ENCODE results near the gene LRRC4B.

DNA sequence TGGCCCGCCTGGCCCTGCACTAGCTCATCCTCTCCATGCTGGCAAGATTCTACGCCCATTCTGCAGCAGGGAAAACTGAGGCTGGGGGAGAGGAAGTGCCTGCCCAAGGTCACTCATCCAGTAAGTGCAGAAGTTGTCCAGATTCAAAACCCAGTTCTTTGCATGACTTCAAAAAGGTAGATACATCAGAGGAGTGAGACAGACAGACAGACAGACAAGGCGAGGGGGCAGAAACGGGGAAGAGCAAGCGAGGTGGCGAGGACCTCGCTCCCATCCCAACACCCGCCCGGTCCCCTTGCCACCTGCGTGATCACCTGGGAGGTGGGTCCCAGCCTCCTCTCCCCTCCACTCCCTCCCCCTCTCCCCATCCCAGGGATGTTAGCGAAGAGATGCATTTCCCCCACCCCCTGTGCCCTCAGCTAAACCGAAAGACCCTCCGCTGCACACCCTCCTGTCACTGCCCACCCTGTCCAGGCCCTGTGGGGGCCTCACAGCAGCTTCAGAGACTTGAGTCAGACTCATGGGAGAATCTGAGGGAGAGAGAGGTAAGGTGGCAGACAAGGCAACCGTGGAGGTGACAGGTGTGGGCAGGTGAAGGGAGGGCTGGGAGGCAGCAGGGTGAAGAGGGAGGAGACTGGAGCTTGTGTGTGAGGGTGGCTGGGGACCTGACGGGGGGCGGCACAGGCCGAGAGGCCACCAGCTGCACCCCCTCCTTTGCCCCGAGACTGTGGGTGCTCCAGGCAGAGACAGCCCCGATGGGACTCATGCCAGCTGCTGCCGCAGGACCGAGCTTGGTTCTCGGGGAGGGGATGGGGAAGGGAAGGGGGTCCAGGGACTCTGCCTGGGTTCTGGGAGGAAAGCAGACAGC lies 18.9 kb downstream of the LRRC4B start:
- TF ChIP-seq POLR2A (IDR thresholded peaks at IDR 0.05; ENCODE audit: low read depth, low read length) = no peak
- no peak for TF ChIP-seq SMC3 (IDR thresholded peaks at IDR 0.05; ENCODE audit: low read depth, low read length)
- TF ChIP-seq, protein P1, sequence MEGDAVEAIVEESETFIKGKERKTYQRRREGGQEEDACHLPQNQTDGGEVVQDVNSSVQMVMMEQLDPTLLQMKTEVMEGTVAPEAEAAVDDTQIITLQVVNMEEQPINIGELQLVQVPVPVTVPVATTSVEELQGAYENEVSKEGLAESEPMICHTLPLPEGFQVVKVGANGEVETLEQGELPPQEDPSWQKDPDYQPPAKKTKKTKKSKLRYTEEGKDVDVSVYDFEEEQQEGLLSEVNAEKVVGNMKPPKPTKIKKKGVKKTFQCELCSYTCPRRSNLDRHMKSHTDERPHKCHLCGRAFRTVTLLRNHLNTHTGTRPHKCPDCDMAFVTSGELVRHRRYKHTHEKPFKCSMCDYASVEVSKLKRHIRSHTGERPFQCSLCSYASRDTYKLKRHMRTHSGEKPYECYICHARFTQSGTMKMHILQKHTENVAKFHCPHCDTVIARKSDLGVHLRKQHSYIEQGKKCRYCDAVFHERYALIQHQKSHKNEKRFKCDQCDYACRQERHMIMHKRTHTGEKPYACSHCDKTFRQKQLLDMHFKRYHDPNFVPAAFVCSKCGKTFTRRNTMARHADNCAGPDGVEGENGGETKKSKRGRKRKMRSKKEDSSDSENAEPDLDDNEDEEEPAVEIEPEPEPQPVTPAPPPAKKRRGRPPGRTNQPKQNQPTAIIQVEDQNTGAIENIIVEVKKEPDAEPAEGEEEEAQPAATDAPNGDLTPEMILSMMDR (conservative IDR thresholded peaks at IDR 0.05; ENCODE audit: low read depth, low read length) = no peak
- no peak for TF ChIP-seq RAD21 (IDR thresholded peaks at IDR 0.05; ENCODE audit: low read length)
- no peak for TF ChIP-seq CHD1 (IDR thresholded peaks at IDR 0.05; ENCODE audit: low read depth, low read length)
- no peak for TF ChIP-seq MXI1 (IDR thresholded peaks at IDR 0.05; ENCODE audit: borderline replicate concordance, low read depth, low read length)
- TF ChIP-seq RCOR1 (IDR thresholded peaks at IDR 0.05; ENCODE audit: insufficient replicate concordance, low read length) = no peak

Data from IMR-90 (cell line).